ENCODE results near the gene CARD9.
A peak's percentile ranks its signal among the peaks of the same experiment; 100 is the strongest.

The CARD9 gene

GRCh38 chr9:136379401-136379800 is 5.9 kb upstream of the CARD9 start:
- no peak for DNase-seq

GRCh38 chr9:136379003-136379287 is 5.5 kb upstream of the CARD9 start:
- DNase-seq: no peak

GRCh38 chr9:136378170-136379002 is 4.9 kb upstream of the CARD9 start:
- DNase-seq: no peak

GRCh38 chr9:136377341-136378169 is 4.1 kb upstream of the CARD9 start:
- no peak for DNase-seq

GRCh38 chr9:136376457-136376856 is 3.0 kb upstream of the CARD9 start:
- DNase-seq: no peak

GRCh38 chr9:136375096-136375495 is 1.6 kb upstream of the CARD9 start:
- no peak for DNase-seq

- no peak for DNase-seq
Measured at GRCh38 chr9:136374183-136374575, 710 bp upstream of the CARD9 start.

GRCh38 chr9:136372561-136373299 is 739 bp downstream of the CARD9 start:
- DNase-seq: no peak

GRCh38 chr9:136372006-136372405 is 1.5 kb downstream of the CARD9 start:
- no peak for DNase-seq

GRCh38 chr9:136371533-136371880 is 2.0 kb downstream of the CARD9 start:
- DNase-seq: no peak

GRCh38 chr9:136370687-136371532 is 2.6 kb downstream of the CARD9 start:
- DNase-seq: no peak

GRCh38 chr9:136370037-136370436 is 3.4 kb downstream of the CARD9 start:
- DNase-seq: no peak

- no peak for DNase-seq
Measured at GRCh38 chr9:136368190-136368589, 5.3 kb downstream of the CARD9 start.

- no peak for DNase-seq
Measured at GRCh38 chr9:136367296-136368145, 5.9 kb downstream of the CARD9 start.

- no peak for DNase-seq
Measured at GRCh38 chr9:136366826-136367225, 6.6 kb downstream of the CARD9 start.

GRCh38 chr9:136365775-136366222 is 7.7 kb downstream of the CARD9 start:
- DNase-seq: no peak

- no peak for DNase-seq
Measured at GRCh38 chr9:136364942-136365774, 8.3 kb downstream of the CARD9 start.

- no peak for DNase-seq
Measured at GRCh38 chr9:136363949-136364748, 9.3 kb downstream of the CARD9 start.

GRCh38 chr9:136363106-136363948 is 10.1 kb downstream of the CARD9 start, which contains the start of gene DNLZ:
TSS of gene DNLZ (minus strand) at chr9:136363744. CDS start at chr9:136363714, 30 bp downstream.
- DNase-seq: peak; percentile 84 to 94 (median 87)

Measured in activated CD4-positive, CD25-positive, alpha-beta regulatory T cell (primary cell).